Hematopoietic multipotent progenitor cell treated with erythropoietin and hydrocortisone succinate and interleukin-3 and kit ligand, for 4 days (in vitro differentiated cells): ENCODE results near the gene ADK.
"Not testable (repeated sequence)": the region's sequence is repeated elsewhere in the genome, so short reads cannot be mapped to it uniquely, and the experiment has no call there.

Experiments used
- DNase-seq: peaks from one replicate; pipeline ENCODE4 v3.0.0-alpha.2; 2015

ADK gene

GRCh38 chr10:74306227-74306982 lies 155.4 kb downstream of the ADK start:
- DNase-seq = no peak

- no peak for DNase-seq
These were observed 156.1 kb downstream of the ADK start for GRCh38 chr10:74307061-74307651.

GRCh38 chr10:74310652-74311257 lies 159.7 kb downstream of the ADK start:
- no peak for DNase-seq

GRCh38 chr10:74314166-74314565 lies 163.1 kb downstream of the ADK start:
- DNase-seq = no peak

GRCh38 chr10:74320026-74320425 lies 169.0 kb downstream of the ADK start:
- no peak for DNase-seq

GRCh38 chr10:74320717-74321116 lies 169.7 kb downstream of the ADK start:
- DNase-seq = no peak

GRCh38 chr10:74322141-74322540 lies 171.1 kb downstream of the ADK start:
- DNase-seq = no peak

GRCh38 chr10:74322565-74322964 lies 171.5 kb downstream of the ADK start:
- no peak for DNase-seq

GRCh38 chr10:74328388-74328787 lies 177.4 kb downstream of the ADK start:
- peak; percentile 49 for DNase-seq

- DNase-seq = no peak
These were observed 178.9 kb downstream of the ADK start for GRCh38 chr10:74329873-74330272.

GRCh38 chr10:74330646-74331045 lies 179.6 kb downstream of the ADK start:
- no peak for DNase-seq

GRCh38 chr10:74332398-74332797 lies 181.4 kb downstream of the ADK start:
- DNase-seq = no peak

GRCh38 chr10:74333174-74333573 lies 182.2 kb downstream of the ADK start:
- no peak for DNase-seq

GRCh38 chr10:74334221-74334620 lies 183.2 kb downstream of the ADK start:
- DNase-seq = no peak

- DNase-seq = peak; percentile 21
These were observed 184.5 kb downstream of the ADK start for GRCh38 chr10:74335501-74335900.

- no peak for DNase-seq
These were observed 186.5 kb downstream of the ADK start for GRCh38 chr10:74337330-74338016.

- peak; percentile 52 for DNase-seq
These were observed 192.0 kb downstream of the ADK start for GRCh38 chr10:74342991-74343390.

GRCh38 chr10:74343804-74344203 lies 192.8 kb downstream of the ADK start:
- no peak for DNase-seq

- DNase-seq = no peak
These were observed 193.3 kb downstream of the ADK start for GRCh38 chr10:74344306-74344705.

- DNase-seq = no peak
These were observed 196.5 kb downstream of the ADK start for GRCh38 chr10:74347522-74347921.

GRCh38 chr10:74353021-74353420 lies 202.0 kb downstream of the ADK start:
- not testable (repeated sequence) for DNase-seq

GRCh38 chr10:74361678-74362077 lies 210.7 kb downstream of the ADK start:
- DNase-seq = no peak

- DNase-seq = no peak
These were observed 212.7 kb downstream of the ADK start for GRCh38 chr10:74363727-74364126.

GRCh38 chr10:74365109-74365508 lies 214.1 kb downstream of the ADK start:
- no peak for DNase-seq
